GM21381 (cell line): ENCODE data around the gene CCT3.
A peak's percentile ranks its signal among the peaks of the same experiment; 100 is the strongest.

Experiments used
- ATAC-seq: cut with Tn5 transposase; IDR thresholded peaks from one replicate; pipeline ENCODE4 v1.9.1; 2021; ENCODE audit warnings: mild to moderate bottlenecking, moderate library complexity; ENCODE audit not compliant: unreplicated experiment

CCT3 gene

GRCh38 chr1:156282479-156283222 is 55.4 kb downstream of the CCT3 start, which contains the start of gene SMG5:
TSS of gene SMG5 (minus strand) at chr1:156282825. CDS start at chr1:156282680, 145 bp downstream.
- peak; percentile 74 for ATAC-seq

GRCh38 chr1:156281693-156282478 is 56.2 kb downstream of the CCT3 start:
- ATAC-seq: peak; percentile 13

DNA sequence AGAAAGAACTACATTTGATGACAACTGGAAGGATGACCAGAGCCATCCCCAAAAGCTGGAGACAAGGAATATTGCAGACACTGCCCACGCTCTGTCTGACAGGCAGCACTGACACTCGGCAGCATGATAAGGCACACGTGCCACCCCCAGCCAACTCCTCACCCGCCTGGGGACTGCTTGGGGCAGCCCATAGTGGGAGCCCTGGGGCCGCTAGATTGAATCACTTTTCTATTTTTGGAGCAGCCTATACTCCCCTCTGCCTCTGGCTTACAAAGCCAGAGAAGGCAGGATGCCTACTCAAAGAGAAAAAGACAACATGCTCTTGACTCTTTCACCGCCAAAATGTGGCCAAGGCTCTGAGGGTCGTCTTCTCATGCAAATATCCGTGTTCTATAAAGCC is 56.8 kb downstream of the CCT3 start:
- ATAC-seq: no peak

DNA sequence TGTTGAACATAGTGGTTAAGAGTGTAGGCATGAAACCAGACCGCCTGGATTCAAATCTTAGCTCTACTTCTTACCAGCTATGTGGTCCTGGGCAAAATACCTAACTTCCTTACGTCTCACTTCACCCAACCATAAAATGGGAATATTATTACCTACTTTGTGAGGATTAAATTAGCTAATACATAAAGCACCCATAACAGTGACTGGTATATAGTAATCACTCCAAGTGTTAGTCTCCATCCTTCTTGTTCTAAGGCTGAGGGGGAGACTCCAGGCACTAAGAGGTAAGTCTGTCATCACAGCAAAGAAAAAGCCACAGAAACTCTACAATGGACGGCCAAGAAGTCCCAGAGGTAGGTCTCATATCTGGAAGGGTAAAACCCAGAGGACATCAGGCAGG is 58.3 kb downstream of the CCT3 start:
- ATAC-seq: no peak

- ATAC-seq: no peak
Measured at GRCh38 chr1:156276966-156277381, 61.1 kb downstream of the CCT3 start.

DNA sequence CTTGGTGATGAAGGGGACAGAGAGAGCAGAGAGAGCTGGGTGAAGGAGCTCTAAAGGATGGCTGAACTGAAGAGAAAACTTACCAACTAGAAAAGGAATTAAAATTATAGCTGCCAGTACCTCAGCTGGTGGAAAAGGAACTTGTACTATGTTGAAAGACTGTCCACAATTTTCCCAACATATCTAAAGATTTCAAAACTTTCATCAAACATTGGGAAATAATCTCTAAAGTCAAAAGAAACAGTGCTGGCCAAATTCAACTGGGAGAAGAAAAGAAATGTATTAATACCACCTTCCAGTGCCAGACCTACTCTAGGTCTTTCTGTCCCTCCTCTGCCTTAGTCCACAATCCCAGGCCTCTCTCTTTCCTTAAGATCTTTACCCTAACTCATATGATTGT is 61.6 kb downstream of the CCT3 start:
- ATAC-seq: no peak

DNA sequence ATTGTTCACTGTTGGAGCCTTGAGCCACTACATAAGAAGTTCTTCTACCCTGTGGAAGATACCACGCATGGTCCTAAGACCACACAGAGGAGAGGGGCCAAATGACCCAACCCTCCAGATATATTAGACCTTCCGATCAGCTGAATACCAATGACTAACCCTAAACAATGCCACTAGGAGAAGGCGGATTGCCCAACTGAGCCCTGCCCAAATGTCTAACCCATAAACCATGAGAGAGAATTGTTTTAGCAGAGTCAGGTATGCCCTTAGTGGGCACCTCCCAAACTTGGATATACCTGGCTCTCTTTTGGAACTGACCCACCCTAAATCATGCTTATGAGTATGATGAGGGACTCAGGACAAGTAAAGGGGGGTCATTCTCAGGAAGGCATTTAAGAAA is 67.8 kb downstream of the CCT3 start:
- no peak for ATAC-seq

DNA sequence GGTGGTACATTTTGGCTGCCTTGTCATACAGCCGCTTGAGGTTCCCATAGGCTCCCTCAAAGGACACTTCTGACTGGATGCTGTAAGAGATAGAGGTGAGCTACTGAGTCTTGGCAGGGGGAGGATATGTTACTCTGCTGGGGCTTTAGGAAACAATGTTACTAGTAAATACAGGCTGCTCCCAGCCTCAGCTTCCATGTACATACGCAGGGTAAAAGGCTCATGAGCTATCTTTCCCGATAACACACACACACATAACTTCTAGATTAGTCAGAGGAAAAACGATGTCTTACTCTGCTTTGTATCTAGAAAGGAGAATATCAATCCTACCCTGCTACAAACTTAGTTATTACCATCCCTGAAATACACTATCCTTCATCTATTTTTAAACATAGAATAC is 69.8 kb downstream of the CCT3 start:
- ATAC-seq: no peak

- no peak for ATAC-seq
Measured at GRCh38 chr1:156266051-156266450, 72.0 kb downstream of the CCT3 start.

DNA sequence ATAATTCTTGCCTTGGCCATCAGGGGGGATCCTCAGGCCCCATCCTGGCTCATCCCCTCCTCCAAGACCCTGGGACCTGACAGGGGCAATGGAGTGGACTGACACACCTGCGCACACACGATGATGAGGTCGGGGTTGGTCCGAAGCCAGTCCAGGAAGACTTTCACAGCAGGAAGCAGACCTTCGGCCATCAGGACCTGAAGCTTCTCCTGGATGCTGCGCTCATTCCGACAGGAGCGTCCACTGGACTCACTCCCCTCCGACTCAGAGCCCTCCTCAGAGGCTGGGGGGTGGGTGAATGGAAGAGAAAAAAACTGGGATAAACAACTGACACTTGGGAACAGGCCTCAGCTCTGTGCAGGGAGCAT is 74.8 kb downstream of the CCT3 start:
- no peak for ATAC-seq

GRCh38 chr1:156262461-156263287 is 75.4 kb downstream of the CCT3 start:
- ATAC-seq: no peak

- ATAC-seq: no peak
Measured at GRCh38 chr1:156260896-156261295, 77.2 kb downstream of the CCT3 start.

GRCh38 chr1:156259805-156260204 is 78.3 kb downstream of the CCT3 start:
- no peak for ATAC-seq
